HG02610 (cell line): ENCODE results near the gene LHPP.

ENCODE experiments used
- ATAC-seq: cut with Tn5 transposase; IDR thresholded peaks from one replicate; pipeline ENCODE4 v1.9.1; 2021; ENCODE audit warnings: mild to moderate bottlenecking, moderate library complexity; ENCODE audit not compliant: unreplicated experiment

Gene LHPP

DNA sequence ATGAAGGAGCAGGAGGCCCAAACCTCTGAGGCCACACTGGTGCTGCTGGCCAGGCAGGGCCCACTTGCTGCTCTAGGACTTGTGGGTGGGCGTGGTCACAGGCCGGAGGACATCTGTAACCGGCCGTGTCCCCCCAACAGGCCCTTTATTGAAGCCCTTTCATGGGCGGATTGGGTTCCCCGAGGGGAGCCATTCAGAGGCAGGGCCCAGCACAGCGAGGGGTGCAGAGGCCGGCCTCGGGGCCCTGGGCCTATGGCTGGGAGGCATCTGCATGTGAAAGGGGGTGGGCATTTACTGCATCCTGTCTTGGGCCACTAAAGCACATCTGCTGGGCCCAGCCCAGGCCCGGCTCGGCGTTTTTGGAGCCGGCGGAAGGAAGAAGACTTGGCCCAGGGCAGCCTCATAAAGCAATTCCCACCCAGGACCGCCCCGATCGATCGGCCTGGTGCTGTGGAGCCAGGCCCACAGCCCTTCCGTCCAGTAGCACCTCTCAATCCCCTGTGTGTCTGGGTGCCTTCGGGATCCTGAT is 8.4 kb downstream of the LHPP start:
- no peak for ATAC-seq

DNA sequence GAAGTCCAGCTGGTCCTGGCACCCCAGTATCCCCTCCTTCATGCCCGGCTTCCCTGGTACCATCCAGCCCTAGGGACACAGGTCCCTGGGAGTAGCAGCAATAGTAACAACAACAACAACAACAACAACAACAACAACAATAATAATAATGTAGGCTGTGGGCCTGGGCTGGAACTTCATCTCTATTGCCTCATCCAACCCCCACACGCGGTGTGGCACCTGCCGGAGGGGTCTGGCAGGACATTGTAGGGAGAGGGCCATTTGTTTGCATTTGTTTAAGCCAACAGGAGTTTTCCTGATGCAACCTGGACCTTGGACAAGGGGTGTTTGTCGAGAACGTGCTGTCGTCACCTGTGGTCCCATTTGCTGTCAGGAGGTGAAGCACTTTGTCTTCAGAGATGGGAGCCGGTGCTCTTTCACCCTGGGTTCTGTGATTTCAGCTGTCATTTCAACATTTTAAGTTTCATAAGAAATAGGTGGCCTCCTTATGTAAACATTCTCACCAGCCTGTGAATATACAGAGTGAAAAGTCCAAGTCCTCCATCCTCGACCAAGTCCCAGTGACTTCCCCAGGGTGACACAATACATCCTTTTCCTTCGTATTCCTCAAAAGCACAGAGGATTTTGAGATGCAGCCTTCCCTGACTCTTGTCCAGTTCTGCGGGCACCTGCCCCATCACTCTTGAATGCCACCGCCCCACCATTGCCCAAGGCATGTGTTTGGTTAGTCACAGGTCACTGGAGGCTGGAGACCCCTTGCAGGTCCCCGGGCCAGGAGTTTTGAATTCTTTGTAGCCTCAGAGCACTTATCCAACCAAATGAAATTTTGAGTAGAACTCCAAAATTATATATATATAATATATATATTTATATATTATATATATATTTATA is 9.2 kb downstream of the LHPP start:
- ATAC-seq = no peak

DNA sequence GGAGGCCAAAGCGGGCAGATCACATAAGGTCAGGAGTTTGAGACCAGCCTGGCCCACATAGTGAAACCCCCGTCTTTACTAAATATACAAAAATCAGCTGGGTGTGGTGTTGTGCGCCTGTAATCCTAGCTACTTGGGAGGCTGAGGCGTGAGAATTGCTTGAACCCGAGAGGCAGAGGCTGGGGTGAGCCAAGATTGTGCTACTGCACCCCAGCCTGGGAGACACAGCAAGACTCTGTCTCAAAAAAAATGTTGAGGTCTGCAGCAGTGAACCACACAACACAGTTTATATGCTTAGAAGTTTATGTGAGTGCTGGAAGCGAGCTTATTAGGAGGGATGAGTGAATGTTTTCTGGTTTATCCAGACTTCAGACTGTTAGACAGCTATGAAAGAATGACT is 10.4 kb downstream of the LHPP start:
- ATAC-seq = no peak

DNA sequence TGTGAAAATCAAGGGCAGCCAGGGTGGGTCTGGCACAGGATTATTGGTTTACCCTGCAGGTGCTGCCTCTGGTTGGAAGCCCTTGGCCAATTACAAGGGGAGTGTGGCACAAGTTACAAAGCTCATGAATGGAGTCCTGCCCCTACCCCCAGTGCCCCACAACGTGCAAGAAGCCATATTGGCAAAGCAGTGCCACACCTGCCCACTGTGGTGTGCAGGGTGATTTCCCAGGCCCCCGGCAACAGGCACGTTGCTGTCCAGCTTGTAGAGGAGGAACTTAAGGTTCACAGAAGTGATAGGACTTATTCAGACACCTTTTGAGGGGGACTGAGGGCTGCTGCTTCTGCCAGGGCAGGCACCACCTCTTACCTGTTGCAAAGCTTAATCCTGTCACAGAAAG is 11.4 kb downstream of the LHPP start:
- no peak for ATAC-seq

DNA sequence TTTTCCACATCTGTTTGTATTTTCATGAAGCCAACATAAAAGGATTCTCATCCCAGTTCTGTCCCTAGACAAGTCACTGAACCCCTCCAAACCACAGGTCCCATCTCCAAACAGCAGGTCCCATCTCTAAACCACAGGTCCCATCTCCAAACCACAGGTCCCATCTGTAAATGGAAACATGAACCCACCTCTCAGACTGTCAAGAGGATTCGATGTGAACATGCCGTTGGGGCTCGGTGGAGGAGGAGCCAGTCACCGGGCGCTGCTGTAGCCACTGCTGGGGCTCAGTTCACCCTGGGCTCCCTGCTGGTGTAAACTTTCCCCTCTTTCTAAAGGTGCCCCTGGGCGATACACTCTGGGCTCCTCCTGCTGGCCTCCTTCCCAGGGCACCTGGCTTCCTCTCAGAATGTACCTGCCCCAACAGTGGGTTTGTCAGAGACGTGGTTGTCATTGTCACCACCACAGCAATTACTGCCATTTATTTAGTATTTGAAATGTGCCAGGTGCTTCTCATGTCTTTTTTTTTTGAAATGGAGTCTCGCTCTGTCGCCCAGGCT is 13.0 kb downstream of the LHPP start:
- ATAC-seq = no peak

DNA sequence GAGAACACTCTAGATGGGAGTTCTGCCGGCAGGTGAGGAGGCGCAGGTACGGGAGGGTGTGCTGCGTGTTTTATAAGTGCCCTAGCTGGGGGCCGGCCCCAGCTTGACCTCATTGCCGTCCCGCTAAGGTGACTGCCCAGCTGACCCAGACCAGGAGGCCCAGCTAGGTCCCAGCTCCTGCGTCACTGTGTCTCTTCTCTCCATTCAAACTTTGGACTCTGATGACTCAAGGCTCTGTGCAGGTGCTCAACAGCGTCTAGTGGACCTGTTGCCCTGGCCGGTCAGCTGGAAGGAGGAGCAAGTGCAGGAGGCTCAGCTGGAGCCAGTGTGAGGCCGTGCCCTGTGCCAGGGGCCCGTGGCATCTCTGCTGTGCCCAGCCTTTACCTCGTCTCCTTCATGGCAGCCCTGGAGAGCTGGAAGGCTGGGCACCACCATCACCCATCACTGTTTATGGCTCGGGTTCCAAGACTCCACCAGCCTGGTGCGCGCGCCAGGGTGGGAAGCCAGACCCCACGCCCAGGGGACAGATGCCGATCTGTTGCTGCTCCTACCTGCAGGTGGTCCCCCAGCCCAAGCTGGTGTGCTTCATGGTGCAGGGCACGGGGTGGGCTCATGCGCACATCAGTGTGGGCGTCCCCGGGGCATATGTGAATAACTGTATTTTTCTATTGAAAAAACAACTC is 14.6 kb downstream of the LHPP start:
- no peak for ATAC-seq

DNA sequence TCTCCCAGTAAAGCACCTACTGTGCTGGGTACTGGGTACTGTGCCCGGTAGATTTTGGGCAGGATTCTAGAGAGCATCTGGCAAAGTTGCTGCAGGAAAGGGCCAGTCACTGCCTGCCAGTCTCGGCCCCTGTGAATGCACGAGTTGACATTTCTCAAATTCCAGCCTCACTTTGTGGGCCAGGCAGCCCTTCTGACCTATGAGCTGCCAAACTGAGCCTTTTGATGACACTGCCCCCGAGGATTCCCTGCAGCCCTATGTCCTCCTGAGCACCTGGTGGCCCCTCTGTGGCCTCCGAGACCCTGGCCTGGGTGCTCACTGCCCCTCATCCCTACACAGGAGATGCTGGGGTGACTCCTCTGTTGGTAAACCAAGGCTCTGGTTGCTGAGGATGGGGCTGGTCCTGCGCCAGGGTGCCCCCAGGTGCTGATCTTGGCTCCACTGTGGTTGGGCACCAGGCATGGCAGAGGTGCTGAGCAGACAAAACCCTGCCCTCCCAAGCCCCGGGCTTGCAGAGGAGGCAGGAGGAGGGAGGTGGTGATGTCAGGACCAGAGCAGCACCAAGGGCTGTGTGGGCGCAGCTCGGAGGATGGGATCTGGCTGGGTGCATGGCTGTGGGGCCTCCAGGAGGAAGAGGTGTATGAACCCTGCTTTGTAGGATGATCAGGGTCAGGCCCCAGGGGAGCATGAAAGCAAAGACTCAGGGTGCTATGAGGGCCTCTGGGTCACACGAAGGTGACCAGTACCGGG is 16.2 kb downstream of the LHPP start:
- no peak for ATAC-seq

DNA sequence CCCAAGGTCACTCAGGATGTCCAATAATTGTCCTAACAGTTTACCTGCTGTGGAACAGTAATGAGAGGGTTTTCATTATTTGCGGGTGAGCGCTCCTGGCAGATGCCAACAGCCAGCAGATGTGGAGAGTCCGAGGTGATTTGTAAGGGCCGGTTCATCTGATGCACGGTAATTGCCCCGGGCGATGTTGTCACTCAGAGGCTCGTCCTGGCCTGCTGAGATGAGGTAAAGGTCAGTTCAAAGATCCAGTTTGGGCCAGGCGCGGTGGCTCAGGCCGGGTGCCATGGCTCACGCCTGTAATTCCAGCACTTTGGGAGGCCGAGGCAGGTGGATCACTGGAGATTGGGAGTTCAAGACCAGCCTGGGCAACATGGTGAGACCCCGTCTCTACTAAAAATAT is 16.9 kb downstream of the LHPP start:
- ATAC-seq = no peak

DNA sequence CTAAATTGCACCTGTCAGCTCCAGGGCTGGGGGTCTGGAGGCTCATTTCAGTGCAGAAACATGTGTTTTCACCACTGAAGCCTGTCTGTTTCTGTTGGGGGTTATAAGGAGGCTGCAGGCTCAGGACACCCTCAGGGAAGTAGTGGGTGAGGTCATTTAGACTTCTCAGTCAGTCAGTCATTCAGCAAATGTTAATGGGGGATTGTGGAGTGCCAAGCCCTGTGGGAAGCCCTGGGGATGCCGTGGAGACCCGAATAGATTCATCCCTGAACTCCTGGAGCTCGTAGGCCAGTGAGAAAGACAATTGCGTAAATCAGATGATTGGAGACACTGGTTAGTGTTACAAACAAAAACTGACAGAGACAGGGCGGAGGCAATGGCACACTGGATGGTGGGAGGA is 19.2 kb downstream of the LHPP start:
- no peak for ATAC-seq

DNA sequence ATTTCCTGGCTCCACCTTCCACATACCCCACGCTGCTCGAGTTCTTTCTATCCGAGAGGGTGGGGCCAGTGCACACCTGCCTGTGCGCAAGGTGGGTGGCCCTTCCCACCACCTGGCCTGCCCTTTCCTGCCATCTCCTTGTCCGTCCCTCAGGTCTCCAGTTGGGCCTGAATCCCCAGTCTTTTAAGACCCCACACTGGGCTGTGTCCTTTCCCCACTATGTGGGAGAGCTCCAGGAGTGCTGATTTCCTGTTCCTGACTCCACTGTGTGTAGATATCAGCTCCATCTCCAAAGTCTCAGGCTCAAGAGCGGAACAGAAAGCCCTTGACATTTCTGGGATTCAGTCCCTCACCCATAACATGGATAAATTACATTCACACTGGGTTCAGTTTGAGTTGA is 20.1 kb downstream of the LHPP start:
- ATAC-seq = no peak

DNA sequence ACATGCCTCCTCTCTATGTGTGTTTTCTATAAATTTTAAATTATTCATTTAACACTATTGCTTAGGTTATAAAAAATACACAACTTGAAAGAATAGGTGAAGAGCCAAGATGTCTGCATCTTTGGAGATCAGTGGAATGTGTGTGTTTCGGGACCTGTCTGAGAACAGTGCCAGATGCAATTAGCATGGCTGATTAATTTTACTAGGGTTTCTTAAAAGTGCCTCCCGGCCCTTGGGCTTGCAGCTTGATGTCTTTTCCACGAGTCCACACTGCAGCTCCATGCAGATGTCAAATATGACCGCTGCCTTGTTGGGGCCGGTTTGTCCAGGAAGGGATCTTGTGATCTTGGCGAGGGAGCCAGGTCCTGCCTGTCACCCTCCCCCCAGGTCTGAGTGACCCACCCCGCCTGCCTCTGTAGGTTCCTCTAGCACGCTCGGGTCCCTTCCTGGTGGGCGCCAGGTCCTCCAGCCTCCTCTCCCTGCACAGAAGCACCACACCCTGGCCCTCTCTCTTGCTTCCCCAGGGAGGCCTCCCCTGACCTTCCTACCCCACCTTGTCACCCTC is 20.7 kb downstream of the LHPP start:
- no peak for ATAC-seq

DNA sequence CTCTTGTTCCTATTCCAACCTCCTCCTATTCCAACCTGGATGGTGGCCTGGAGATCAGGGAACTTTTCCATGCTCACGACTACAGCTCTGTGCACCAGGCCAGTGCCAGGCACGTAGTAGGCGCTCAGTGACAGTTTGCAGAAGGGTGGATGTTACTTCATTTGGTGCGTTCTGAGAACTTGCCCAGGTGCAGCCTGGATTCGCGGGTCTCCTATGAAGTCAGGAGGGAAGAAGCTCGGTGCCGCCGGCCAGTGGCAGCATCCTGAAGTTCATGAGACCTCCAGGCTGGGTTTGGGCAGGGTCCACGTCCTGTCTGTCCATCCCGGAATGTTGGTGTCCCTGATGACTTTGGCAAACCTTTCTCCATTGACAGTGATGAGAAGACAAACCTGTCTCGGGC is 21.3 kb downstream of the LHPP start:
- no peak for ATAC-seq

DNA sequence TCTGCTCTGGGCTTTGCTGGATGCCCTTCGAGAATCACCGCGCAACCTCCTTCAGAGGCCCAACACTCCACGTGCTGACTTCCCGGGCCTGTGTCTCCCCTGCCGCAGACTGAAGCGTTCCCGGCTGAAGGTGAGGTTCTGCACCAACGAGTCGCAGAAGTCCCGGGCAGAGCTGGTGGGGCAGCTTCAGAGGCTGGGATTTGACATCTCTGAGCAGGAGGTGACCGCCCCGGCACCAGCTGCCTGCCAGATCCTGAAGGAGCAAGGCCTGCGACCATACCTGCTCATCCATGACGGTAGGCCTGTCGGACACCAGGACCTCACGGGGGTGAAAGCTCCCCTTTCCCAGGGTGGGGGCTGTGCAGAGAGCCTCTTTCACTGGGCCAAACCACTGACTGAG is 22.4 kb downstream of the LHPP start:
- ATAC-seq = no peak

DNA sequence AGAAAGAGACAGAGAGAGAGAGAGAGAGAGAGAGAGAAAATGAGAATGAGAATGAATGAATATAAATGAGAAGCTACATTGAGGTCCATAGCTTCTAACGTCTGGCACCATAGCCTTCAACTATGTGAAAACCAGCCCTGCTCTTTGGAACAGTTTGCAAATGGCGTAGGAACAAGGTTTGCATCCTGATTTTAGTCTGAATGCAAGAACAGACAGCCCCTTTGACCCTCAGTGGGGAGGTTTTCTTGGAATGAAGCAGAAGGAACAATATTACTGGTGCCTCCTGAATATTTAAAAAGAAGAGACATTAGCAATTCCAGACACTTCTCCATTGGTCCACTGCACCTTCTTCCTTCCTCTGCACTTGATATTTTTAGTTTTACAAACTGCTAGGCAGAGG is 23.0 kb downstream of the LHPP start:
- no peak for ATAC-seq

DNA sequence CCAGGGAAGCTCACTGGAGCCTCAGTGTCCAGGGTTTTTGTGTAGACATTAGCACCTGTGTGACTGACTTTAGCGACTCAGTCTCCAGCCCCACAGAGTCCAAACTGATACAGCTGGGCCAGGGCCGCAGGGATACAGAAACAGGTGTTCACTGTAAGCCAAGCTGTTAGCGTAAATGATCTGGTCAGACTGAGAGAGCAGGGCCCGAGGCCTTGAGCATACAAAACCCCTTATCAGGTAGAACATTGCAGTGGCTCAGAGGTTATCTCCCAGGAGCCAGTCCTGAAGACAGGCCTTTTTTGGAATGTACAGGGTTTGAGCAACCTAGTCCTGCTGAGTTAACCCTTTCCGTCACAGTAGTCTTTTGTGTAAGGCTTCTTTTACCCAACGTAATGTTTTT is 25.0 kb downstream of the LHPP start:
- no peak for ATAC-seq

DNA sequence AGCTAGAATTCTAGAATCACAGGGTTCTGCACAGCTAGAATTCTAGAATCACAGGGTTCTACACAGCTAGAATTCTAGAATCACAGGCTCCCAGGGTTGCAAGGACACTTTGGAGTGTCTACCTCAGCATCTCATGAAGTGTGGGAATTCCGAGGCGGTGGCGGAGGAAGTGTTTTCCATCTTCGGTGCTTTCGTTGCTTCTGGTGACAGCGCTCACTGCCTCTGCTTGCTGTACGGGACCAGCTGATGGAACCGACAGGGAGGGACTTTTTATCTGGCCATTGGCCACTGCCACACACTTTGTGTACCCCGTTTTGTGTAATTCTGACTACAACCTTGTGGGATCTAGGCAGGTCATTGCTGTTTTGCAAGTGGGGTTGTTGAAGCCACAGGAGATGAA is 29.5 kb downstream of the LHPP start:
- no peak for ATAC-seq

DNA sequence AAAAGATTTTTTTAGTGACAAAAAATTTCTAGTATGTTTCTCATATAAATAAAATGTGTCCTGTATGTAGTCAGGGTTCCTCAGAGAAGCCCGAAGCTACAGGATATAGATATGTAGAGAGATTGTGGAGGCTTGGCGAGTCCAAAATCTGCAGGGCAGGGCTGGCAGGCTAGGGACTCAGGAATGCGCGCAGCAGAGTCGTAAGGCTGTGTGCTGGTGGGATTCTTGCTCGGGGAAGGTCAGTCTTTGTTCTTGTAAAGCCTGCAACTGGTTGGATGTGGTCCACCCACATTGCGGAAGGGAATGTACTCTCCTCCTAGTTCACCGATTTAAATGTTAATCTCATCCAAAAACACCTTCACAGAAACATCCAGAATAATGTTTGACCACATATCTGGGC is 30.6 kb downstream of the LHPP start:
- ATAC-seq = no peak

DNA sequence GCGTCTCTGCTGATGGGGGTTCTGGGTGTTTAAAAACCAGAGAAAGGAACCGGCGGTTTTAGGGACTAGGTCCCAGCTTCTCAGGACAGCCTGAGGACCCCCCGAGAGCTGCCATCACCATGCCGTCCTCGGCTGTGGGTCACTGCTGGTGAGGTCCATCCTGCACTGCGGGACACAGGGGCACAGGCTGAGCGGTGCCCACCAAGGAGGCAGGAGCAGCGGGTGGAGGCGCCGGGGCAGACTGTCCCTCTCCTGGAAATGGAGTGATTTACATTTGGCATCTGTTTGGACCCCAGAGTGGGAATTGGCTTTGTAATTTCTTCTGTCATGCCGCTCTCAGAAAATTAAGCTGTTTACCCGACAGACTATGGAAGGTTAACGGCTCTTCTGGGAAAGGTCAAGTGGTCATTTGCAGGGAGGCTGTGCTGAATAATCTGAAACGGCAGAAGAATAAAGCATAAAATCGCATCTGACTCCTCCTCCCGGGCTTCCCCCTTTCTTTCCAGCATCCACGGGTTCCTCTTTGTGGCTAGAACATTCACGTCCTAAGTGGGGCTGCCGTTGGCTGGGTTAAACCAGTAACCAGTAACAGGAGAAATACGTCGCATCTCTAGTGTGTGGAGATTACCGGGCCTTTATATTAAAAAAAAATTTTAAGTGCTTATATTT is 31.7 kb downstream of the LHPP start:
- no peak for ATAC-seq

DNA sequence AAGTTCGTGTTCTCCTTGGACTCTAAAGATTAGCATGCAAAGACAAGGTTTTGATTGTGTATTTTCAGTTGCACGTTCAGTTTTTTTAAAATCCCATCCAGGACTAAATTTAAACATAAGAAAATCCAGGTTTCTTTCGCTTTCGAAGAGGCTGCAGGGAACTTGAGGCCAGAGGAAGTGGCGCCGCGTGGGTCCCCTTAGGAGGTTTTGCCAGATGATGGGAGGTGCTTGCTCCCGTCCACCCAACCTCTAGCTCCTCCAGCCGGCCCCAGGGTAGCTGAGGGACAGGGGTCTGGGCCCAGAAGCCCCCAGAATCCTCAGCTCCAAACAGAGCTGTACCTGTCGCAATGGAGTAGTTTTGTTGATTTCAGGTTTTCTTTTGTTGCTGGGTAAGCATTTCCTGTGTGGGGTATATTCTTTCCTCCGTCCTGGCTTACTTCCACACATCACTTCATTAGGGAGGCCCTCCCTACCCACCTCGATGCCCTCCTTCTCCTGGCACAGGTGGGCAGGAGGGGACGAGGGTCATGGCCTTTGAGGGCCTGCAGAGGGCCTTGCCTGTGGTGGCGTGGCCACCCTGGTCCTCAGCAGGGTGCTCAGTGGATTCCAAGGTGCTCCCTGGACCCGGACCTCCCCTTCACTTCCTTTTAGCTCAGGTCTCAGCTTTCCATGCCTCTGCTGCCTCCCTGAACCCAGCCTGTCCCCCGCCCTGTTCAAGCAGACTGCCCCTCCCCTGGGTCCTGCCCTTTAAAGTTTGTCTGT is 32.6 kb downstream of the LHPP start:
- ATAC-seq = no peak

DNA sequence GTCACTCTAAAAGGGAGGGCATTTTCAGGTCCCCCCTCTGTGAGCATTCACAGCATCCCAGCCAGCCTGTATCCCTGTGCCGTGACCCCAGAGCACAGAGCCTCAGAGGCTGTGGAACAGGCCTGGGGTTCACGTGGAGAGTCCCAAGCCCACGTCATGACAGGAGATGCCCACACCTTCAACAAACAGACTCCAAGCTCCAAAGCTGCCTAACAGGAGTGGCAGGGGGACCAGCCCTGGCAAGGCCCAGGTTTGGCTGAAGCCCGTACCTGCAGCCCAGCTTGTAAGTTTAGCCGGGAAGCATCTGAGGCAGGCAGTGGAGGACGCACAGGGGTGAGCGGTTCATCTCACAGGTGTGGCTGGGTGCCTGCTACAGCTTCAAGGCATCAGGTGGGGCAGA is 33.5 kb downstream of the LHPP start:
- ATAC-seq = no peak
